ENCODE data around the gene TPCN1. TPM values are rescaled to one million over a fixed set of nuclear protein-coding genes. Genes with fewer than 3 reads are reported as not detected.

TPCN1 gene
- total RNA-seq, 2 donors from 2014 or later = 45.1 to 78.4 TPM

- no peaks in the 10 kb centered on the region for H3K27me3 ChIP-seq
- TF ChIP-seq CTCF (IDR thresholded peaks at IDR 0.05) = no peak
- TF ChIP-seq POLR2A (IDR thresholded peaks at IDR 0.05) = no peak
- no peaks in the 10 kb centered on the region for H3K9me3 ChIP-seq
- no peak for ATAC-seq
- H3K27ac ChIP-seq = peak overlapping the region in 1 of 4 donors; percentile 30
- H3K4me1 ChIP-seq = peaks cover 9% of the 10 kb centered on the region
- WGBS, 2 donors = 76 to 100% methylated on average over 4 of the region's 4 CpGs
- peaks cover 0 to 1% of the 10 kb centered on the region in 2 donors for H3K36me3 ChIP-seq (replicated peaks in 1 of 2; ENCODE audit: insufficient read depth in 1 of 2, low read depth in 2 of 2)
- no peak for DNase-seq
- no peak overlapping the region for H3K4me3 ChIP-seq
- intact Hi-C loops (cut with DNase I) = no loop called here
These were observed 105.6 kb downstream of the TPCN1 start for GRCh38 chr12:113326775-113327395.

- Histone ChIP-seq H3K36me3 (replicated peaks in 1 of 2; ENCODE audit: insufficient read depth in 1 of 2, low read depth in 2 of 2) (peaks cover 0 to 2% of the 10 kb centered on the region in 2 donors), H3K27me3 (no peaks in the 10 kb centered on the region), H3K4me3 (no peak overlapping the region), H3K27ac (no peak overlapping the region), H3K4me1 (peaks cover 18% of the 10 kb centered on the region), H3K9me3 (no peaks in the 10 kb centered on the region)
- WGBS, 2 donors = 76 to 79% methylated on average over 5 of the region's 5 CpGs
- DNase-seq (no peak), ATAC-seq (no peak)
- intact Hi-C loops (cut with DNase I) = no loop called here
- TF ChIP-seq CTCF (IDR thresholded peaks at IDR 0.05) = no peak
- TF ChIP-seq POLR2A (IDR thresholded peaks at IDR 0.05) = no peak
These were observed 107.2 kb downstream of the TPCN1 start for GRCh38 chr12:113328368-113328889.

GRCh38 chr12:113329022-113329790 lies 107.9 kb downstream of the TPCN1 start:
- H3K36me3 ChIP-seq (replicated peaks in 1 of 2; ENCODE audit: insufficient read depth in 1 of 2, low read depth in 2 of 2) = peaks cover 0 to 2% of the 10 kb centered on the region in 2 donors
- no peak overlapping the region for H3K27ac ChIP-seq
- H3K4me3 ChIP-seq = no peak overlapping the region
- TF ChIP-seq POLR2A (IDR thresholded peaks at IDR 0.05) (no peak), CTCF (IDR thresholded peaks at IDR 0.05) (no peak)
- no peaks in the 10 kb centered on the region for H3K27me3 ChIP-seq
- 84 to 88% methylated on average over 7 to 9 of the region's 9 CpGs for WGBS, 2 donors
- DNase-seq (no peak), ATAC-seq (no peak)
- intact Hi-C loops (cut with DNase I) = no loop called here
- peaks cover 25% of the 10 kb centered on the region for H3K4me1 ChIP-seq
- H3K9me3 ChIP-seq = no peaks in the 10 kb centered on the region

GRCh38 chr12:113329791-113330417 lies 108.6 kb downstream of the TPCN1 start:
- Histone ChIP-seq H3K9me3 (no peaks in the 10 kb centered on the region), H3K27me3 (no peaks in the 10 kb centered on the region), H3K36me3 (replicated peaks in 1 of 2; ENCODE audit: insufficient read depth in 1 of 2, low read depth in 2 of 2) (peaks cover 0 to 2% of the 10 kb centered on the region in 2 donors), H3K27ac (no peak overlapping the region), H3K4me3 (no peak overlapping the region), H3K4me1 (peaks cover 25% of the 10 kb centered on the region)
- ATAC-seq (no peak), DNase-seq (no peak)
- TF ChIP-seq CTCF (IDR thresholded peaks at IDR 0.05) (no peak), POLR2A (IDR thresholded peaks at IDR 0.05) (no peak)
- WGBS, 2 donors = 86 to 100% methylated on average over 1 of the region's 1 CpG
- intact Hi-C loops (cut with DNase I) = no loop called here
